Activated T-cell treated with anti-CD3 and anti-CD28 coated beads for 24 hours (primary cell): Measurements from ENCODE around the gene LRRC36.

Experiments
- DNase-seq: peaks from one replicate; pipeline ENCODE4 v3.0.0-alpha.2; 2020; ENCODE audit warnings: low read depth

The LRRC36 gene, protein sequence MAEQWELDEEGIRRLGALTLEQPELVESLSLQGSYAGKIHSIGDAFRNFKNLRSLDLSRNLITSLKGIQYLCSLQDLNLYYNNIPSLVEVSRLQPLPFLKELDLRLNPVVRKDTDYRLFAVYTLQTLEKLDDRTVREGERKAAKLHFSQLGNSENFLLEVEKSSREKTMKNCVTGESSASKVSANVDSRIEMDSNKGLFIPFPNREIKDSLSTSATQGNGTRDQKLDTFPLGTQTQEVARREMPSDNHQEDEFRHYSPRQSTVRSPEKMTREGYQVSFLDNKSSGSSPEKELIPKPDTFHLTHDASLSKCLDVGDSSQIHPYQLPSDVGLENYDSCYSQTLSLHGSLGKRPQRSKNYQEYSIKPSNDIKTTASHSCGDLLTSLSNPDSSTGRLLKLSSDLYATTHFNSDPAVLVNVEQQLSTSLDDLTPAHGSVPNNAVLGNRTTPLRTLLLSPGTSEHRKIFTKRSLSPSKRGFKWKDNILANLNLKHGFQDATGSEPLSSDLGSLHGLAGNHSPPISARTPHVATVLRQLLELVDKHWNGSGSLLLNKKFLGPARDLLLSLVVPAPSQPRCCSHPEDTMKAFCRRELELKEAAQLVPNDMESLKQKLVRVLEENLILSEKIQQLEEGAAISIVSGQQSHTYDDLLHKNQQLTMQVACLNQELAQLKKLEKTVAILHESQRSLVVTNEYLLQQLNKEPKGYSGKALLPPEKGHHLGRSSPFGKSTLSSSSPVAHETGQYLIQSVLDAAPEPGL

DNA sequence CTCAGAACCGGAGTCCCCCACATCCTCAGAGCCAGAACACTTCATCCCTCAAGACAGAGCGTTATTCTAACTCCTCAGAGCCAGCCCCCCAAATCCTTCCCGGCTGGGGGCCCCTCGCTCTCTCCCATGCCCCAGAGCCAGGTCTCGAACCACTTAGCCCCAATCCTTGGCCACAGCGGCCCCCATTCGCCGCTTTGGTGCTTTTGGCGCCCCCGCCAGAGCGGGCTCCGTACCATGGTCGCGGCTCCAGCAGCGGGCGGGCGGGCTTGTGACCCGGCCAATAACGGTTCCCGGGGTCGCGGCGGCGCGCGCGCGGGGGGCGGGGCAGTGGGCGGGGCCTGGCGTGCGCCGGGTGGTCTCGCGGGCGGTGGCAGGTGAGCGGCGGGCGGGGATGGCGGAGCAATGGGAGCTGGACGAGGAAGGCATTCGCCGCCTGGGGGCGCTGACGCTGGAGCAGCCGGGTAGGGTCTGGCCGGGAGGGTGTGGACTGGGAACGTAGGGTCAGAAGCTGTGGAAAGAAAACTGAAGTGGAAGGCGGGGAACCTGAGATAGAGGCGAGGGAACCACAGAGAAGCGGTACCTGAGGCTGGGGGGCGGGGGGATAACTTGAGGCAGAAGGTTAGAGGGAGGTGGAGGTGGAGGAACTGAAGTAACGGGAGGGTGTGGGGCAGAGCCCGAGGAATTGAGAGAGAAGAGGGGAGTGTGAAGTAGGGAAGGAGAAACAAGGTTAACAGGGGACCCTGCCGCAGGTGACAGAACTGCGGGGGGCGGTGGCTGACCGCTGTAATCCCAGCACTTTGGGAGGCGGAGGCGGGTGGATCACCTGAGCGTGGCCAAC is at the start of gene LRRC36, which contains the start of gene KCTD19:
TSS of gene LRRC36 (plus strand) at position 344 of the 838 bp plus-strand sequence. CDS start at position 392, 48 bp downstream.
TSS of gene KCTD19 (minus strand) at position 270 of the 838 bp plus-strand sequence. CDS start at position 236, 34 bp downstream.
- DNase-seq = peak; percentile 59

DNA sequence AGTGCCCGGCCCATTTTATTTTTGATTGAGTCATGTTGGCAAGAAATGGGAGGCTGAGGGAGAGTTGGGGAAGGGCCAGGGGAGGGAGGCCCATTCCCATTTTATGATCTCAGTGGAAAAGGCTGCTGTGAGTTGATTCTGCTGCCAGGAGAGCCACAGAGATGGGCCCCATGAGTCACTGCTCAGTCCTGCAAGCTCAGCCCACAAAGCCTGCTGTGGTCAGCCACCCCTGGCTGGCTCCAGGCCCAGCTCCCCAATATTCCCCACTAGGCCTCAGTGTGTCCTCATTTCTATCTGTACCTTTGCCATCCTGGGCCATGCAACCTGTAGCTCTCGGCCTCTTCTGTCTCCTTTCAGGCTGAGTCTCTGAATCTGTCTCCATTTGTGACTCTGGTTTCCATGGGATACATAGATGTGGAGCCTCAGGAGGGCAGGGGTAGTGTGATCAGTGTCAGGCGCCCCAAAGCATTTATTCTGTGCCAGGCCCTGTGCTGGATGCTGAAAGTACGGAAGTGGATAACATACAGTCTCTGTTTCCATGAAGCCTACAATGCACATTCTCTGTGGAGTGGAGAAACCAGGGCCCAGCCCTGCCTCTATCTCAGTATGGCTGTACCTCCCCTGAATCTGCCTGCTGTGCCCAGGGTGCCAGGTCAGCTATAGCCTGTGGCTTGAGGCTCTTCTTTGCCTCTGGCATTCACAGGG is 49.2 kb upstream of the LRRC36 start:
- DNase-seq = no peak

DNA sequence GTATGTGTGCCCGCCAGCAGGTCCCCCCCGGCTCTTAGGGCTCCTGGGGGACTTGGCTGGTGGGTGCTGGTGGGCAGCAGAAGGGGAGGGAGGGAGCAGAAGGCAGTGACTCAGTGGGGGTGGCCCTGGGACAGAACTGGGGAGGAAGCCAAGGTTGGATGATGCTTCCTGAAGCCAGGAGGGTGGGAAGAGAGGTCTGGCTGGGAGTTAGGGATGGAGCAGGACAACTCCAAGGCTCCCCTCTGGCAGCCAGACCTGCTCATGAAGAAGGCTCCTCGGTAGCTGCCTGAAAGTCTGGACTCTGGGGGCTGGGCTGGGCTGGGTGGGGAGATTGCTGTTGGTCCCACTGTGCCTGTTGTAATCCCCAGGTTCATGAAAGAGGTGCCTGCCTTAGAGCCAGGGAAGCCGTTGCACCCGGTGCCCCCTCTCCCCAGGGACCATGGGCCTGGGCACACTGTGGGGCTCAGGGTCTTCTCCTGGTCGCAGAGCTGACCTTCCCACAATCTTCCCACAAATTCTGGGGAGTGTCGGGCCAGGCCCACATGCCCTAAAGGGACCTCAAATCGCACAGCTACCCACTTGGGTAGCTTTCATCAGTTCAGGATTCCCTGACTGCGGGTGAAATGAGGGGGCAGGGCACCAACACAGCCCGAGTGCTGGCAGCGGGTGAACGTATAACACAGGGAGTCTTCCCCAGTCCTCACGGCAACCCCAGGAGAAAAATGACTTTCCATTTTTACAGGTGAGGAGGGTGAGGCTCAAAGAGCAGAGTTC is 48.4 kb upstream of the LRRC36 start:
- DNase-seq = no peak

DNA sequence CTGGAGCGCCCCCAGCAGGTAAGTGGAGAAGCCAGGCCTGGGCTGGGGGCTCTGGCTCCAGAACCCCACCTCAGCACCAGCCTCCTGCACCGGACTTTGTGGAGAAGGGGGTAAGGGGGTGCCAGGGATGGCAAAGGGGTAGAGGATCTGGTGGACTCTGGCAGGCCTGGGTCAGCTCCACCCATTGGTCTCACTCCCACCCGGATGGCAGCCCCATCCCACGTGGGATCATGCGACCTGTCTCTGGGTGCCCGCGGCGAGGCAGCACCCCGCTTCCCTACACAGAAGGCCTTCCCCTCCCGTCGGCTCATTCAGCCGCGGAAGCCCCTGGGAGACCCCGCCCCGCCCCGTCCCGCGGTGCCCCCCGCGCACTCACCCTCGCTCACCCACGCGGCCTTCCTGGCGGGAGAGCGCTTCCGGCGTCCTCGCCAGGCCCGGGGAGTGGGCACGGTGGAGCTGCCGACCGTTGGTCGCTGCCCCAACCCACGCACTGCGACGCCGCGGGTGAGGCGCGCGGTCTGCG is 47.8 kb upstream of the LRRC36 start:
- no peak for DNase-seq

DNA sequence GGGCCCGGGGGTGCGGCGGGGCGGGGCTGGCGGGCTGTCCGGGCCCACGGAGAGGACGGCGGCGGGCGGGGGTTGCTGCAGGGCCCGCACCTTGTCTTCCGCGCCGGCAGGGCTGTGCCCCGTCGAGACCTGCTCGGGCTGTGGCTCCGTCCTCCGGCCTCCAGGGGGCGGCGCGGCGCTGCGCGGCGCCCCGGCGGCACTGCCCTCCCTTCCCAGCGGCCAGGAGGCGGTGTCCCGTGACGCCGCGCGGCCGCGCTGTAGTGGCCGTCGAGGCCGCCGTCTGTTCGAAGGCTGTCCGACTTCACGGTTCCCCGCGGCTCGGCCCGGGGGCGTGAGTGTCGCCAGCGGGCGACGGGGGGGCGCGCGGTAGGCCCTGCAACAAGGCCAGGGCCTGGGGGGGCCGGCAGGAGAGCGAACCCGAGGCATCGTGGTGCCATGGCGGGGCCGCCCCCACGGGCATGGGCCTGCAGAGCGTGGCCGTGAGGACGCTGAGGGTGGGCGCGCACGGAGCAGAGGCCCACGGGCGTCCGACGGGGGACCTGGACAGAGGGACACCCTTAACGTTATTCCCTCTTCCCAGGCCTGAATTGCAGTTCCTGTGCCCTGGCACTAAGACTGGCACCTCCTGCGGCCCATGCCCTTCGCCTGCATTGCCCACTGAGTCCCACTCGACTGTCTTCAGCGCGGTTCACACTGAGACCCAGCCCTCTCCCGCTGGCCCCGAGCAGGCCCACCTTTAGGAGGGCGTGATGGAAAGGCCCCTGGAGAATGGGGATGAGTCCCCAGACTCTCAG is 47.1 kb upstream of the LRRC36 start, which contains the start of gene PLEKHG4:
TSS of gene PLEKHG4 (plus strand) at position 237 of the 794 bp plus-strand sequence. CDS start at position 750, 513 bp downstream.
- DNase-seq = peak; percentile 72

DNA sequence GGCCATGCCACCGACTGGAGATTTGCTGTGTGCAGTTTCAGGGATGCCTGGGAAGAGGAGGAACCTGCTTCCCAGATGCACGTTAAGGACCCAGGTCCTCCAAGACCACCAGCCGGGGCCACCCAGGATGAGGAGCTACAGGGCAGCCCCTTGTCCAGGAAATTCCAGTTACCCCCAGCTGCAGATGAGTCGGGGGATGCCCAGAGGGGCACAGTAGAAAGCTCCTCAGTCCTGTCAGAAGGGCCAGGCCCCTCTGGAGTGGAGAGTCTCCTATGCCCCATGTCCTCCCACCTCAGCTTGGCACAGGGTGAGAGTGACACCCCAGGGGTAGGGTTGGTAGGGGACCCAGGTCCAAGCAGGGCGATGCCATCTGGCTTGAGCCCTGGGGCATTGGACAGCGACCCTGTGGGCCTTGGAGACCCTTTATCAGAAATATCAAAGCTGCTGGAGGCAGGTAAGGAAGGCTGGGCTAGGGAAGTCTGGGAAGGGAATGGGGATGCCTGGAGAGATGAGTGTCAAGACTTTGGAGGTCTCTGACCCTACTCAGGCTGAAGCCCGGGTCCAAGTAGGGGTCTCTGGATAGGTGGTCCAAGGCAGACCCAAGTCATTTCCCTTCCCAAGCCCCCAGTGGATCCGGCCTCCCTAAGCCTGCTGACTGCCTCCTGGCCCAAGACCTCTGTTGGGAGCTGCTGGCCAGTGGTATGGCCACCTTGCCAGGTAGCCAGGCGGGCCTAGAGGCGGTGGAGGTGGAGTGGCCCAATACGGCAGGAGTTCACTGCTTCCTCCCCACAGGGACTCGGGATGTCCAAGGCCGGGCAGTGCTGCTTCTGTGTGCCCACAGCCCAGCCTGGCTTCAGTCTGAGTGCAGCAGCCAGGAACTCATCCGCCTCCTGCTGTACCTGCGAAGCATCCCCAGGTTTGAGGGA is 46.3 kb upstream of the LRRC36 start:
- no peak for DNase-seq

DNA sequence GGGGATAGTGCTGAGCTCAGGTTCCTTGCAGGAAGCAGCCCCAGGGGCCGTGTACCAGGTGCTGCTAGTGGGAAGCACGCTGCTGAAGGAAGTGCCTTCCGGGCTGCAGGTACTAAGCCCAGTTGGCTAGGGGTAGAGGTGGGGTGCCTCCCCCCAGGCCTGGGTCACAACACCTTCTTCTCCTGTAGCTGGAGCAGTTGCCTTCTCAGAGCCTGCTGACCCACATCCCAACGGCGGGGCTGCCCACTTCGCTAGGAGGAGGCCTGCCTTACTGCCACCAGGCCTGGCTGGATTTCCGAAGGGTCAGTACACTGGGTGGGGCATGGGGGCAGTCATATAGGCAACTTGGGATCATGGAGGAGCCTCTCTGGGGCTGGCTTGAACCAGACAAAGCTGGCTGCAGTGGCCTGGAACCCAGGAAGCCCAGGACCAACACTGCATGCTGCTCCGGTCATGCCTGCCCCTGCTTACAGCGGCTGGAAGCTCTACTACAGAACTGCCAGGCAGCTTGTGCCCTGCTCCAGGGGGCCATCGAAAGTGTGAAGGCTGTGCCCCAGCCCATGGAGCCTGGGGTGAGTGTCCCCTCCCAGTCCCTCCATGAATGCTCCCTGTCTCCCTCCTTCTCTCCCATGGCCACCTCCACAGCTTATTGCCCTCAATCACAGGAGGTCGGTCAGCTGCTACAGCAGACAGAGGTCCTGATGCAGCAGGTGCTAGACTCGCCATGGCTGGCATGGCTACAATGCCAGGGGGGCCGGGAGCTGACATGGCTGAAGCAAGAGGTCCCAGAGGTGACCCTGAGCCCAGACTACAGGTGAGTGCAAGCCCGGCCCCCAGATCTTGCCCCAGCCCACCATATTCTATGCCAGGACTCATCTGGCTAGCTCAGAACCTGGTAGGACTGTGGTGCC is 44.8 kb upstream of the LRRC36 start:
- DNase-seq = no peak

DNA sequence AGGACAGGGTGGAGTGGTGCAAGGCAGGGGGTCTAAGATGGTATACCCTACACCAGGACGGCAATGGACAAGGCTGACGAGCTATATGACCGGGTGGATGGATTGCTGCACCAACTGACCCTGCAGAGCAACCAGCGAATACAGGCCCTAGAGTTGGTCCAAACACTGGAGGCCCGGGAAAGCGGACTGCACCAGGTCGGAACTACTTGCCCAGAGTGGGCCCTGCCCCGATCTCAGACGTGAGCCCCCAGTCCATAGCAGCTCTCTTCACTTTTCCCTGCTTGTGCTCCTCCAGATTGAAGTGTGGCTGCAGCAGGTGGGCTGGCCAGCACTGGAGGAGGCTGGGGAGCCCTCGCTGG is 44.2 kb upstream of the LRRC36 start:
- DNase-seq = no peak

DNA sequence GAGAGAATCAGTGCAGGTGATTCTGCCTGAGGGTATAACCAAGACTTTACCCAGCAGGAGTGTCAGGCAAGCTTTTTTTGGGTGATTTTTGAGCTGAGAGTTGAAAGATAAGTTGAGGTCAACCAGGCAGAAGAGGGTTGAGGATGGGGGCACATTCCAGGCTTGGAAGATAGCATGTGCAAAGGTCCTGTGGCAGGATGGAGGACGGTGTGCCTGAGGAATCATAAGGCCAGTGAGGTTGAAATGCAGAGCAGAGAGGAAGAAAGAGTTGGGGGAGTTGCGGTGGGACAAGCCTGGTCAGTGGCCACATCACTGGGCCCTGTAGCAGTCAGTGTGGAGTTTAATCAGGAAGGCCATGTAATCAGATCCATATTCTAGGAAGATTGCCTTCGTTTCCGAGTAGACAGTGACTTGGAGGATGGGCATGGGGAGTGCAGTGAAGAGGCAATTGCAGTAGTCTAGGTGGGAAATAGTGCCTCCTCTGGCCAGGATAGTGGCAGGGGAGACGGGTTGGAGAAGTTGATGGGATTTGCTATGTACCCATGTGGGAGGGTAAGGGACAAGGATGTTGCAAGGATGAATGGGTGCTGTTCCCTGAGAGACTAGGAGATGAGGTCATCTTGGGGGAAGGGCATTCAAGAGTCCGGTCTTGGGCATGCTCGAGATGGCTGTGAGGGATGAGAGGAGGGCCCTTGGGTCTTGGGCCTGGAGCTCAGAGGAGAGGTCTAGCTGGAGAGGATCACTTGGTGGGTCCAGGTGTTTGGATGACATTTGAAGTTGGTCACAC is 43.4 kb upstream of the LRRC36 start:
- no peak for DNase-seq

DNA sequence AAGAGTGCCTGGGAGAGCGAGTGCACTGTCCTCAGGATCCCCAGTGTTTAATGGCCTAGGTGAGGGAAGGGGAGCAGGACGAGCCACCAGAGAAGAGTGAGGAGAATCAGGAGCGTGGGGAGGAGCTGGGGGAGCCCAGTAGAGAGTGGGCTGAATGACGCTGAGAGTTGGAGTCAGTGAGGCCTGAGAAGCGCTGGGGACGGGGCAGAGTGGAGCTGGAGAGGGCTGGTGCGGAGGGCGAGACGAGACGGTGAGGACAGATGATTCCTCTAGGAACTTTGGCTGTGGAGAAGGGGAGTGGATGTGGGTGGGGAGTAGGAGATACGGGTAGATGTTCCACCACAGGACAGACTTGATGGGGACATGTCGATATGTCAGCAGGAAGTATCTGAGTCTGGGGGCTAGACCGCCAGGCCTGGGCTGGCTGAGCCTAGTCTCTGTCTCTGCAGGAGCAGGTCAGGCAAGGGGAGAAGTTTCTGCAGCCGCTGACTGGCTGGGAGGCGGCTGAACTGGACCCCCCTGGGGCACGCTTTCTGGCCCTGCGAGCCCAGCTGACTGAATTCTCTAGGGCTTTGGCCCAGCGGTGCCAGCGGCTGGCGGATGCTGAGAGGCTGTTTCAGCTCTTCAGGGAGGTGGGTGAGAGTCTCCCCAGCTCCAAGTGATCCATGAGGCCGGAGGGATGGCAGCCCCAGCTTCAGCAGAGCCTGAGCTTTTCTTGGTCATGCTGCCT is 42.6 kb upstream of the LRRC36 start:
- no peak for DNase-seq

DNA sequence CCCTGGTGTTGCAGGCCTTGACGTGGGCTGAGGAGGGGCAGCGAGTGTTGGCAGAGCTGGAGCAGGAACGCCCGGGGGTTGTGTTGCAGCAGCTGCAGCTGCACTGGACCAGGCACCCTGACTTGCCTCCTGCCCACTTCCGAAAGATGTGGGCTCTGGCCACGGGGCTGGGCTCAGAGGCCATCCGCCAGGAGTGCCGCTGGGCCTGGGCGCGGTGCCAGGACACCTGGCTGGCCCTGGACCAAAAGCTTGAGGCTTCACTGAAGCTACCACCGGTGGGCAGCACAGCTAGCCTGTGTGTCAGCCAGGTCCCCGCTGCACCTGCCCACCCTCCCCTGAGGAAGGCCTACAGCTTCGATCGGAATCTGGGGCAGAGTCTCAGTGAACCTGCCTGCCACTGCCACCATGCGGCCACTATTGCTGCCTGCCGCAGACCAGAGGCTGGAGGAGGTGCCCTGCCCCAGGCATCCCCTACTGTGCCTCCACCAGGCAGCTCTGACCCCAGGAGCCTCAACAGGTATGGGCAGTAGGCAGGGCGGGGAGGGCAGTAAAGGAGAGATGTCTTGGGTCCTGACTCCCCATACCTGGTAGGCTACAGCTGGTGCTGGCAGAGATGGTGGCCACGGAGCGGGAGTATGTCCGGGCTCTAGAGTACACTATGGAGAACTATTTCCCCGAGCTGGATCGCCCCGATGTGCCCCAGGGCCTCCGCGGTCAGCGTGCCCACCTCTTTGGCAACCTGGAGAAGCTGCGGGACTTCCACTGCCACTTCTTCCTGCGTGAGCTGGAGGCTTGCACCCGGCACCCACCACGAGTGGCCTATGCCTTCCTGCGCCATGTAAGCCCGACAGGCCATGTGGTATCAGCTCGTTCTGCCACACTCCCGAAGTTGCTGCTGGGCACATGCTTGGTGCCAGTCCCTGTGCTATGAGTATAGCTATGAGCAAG is 41.6 kb upstream of the LRRC36 start:
- DNase-seq = no peak

DNA sequence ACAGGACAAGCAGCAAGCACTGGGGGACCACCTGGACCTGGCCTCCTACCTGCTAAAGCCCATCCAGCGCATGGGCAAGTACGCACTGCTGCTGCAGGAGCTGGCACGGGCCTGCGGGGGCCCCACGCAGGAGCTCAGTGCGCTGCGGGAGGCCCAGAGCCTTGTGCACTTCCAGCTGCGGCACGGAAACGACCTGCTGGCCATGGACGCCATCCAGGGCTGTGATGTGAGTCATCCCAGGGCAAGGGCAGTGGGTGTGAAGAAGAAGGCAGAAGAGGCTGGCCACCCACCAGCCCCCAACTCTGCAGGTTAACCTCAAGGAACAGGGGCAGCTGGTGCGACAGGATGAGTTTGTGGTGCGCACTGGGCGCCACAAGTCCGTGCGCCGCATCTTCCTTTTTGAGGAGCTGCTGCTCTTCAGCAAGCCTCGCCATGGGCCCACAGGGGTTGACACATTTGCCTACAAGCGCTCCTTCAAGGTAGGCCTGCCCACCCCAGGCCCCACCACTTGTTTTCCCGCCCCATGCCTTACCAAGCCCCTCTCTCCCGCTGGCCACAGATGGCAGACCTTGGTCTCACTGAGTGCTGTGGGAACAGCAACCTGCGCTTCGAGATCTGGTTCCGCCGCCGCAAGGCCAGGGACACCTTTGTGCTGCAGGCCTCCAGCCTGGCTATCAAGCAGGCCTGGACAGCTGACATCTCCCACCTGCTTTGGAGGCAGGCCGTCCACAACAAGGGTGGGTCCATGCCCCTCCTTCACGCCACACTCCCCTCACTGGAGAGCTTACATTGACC is 40.0 kb upstream of the LRRC36 start:
- no peak for DNase-seq

DNA sequence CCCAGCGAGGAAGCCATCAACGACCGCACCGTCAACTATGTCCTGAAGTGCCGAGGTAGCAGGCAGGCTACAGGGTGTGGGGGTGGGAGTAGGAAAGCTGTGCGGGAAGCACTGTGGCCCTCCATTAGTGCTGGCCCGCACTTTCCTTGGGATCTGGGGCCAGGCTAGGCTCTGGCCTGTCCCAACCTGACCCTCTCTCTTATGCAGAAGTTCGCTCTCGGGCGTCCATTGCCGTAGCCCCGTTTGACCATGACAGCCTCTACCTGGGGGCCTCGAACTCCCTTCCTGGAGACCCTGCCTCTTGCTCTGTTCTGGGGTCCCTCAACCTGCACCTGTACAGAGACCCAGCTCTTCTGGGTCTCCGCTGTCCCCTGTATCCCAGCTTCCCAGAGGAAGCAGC is 38.7 kb upstream of the LRRC36 start:
- no peak for DNase-seq

DNA sequence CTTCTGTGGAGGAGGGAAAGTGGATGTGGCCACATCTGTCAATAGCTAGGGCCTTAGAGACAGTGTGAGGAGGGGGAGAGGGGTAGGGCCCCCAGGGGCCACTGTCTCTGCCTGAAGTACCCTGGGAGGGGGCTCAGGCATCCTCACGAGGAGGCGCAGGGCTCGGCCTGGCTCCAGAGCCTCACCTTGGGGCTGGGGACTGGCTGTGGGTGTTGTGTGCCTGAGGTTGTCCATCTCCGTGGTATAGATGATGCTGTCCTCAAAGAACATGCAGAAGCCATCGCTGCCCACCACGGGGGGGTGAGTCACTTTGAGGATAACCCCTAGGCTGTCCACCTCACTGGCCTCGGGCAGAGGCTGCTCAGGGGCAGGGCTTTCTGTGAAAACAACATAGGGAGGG is 35.2 kb upstream of the LRRC36 start:
- DNase-seq = no peak
